Uterus (tissue), 4 donors: ENCODE results near the gene AK2. TPM values are rescaled to one million over a fixed set of nuclear protein-coding genes. Genes with fewer than 3 reads are reported as not detected.

Source experiments
- DNase-seq, 2 donors: peaks; one replicate each; pipeline ENCODE4 v3.0.0-alpha.2; 2019 to 2020
- H3K27ac ChIP-seq, 2 donors: fragments of 200-600 bp; sonication (generic); 1 replicate in 1 of 2; 2 replicates in 1 of 2; pipeline ENCODE4 v1.5.1; 2016 to 2018
- H3K27me3 ChIP-seq, 2 donors: fragments of 200-600 bp; sonication (generic); one replicate each; pipeline ENCODE4 v1.5.1; 2018 to 2019; ENCODE audit warnings: control low read depth in 1 of 2
- H3K36me3 ChIP-seq, 2 donors: fragments of 200-600 bp; sonication (generic); one replicate each; pipeline ENCODE4 v1.5.1; 2019; ENCODE audit warnings: control low read depth in 1 of 2
- H3K4me1 ChIP-seq, 2 donors: fragments of 200-600 bp; sonication (generic); one replicate each; pipeline ENCODE4 v1.5.1; 2018 to 2019; ENCODE audit warnings: control low read depth in 1 of 2
- H3K4me3 ChIP-seq, 2 donors: fragments of 200-600 bp; sonication (generic); 1 replicate in 1 of 2; 2 replicates in 1 of 2; pipeline ENCODE4 v1.5.1; 2018 to 2019; ENCODE audit warnings: mild to moderate bottlenecking in 1 of 2
- H3K9me3 ChIP-seq, 2 donors: fragments of 200-600 bp; sonication (generic); one replicate each; pipeline ENCODE4 v1.5.1; 2019; ENCODE audit warnings: control low read depth in 1 of 2
- CTCF ChIP-seq, 4 experiments: fragments of 200-600 bp in 2 of 4; fragments of 450-650 bp in 2 of 4; sonication (generic) in 2 of 4; IDR thresholded peaks; one replicate each; pipeline ENCODE4 v1.5.1; 2016 to 2019; ENCODE audit warnings: antibody characterized with exemption in 4 of 4, mild to moderate bottlenecking in 2 of 4, moderate library complexity in 1 of 4
- POLR2A ChIP-seq, 2 donors: fragments of 450-650 bp; IDR thresholded peaks; one replicate each; pipeline ENCODE4 v1.6.1; 2016; ENCODE audit warnings: antibody characterized with exemption in 2 of 2, mild to moderate bottlenecking in 1 of 2, moderate library complexity in 1 of 2
- intact Hi-C: fragments of 100-400 bp; cut with DNase I; formaldehyde crosslinking; loops from one replicate; pipeline ENCODE4 v1.15.1; 2023; ENCODE audit warnings: low total_unique reads
- total RNA-seq, 4 donors: library from RNA; depleted of rRNA in 3 of 4; stranded (reverse); fragments of >200 nt in 3 of 4; gene quantifications; one replicate each; pipeline versions ENCODE4 v1.1.0 to v1.2.4, GENCODE V29; 2014 to 2023
- donor health status: DM: yes; HTN: yes; CAD: no.

The AK2 gene
- total RNA-seq: 100 to 1,000 TPM in 2 of 4 donors, 10 to 100 TPM in 2; 47.6 to 126 (median 89.2) TPM

DNA sequence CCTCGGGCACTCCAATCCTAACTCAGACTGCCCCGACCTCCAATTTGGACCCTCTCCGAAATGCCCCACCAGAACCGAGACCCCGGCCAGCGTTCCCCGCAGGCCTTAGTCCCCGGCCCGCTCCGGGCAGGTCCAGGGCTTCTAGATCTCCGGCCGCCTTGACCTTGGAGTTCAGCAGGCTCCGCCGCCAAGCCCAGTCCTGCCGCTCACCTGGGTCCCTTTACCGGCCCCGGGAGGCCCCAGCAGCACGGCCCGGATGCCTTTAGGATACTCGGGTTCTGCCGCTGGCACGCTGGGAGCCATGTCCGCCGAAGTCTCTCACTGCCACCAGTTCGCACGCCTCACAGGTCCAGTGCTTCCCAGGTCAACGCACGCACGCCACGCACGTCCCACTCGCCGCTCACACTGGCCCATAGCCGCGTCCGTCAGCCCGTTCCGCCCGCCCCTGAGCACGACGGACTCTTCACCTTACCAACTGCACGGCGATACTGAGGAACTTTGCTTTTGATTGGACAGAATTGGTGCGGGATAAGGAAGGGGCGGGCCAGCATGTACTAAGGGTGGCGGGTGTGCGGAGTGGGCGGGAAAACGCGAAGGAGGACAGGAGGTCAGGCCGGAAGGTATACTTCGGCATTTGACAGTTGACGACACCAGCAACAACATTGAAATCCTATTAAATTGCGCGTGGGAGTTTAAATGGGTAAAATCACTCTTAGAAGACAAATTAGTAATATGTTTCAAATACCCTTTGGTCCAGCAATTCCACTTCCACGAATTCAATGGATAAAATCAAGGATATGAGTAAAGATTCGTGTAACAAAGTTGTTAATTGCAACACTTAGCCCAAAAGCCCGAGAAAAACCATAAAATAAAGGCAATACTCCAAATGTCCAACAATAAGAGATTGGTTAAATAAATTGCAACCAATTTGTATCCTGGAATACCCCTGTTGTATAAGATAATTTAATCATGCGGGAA lies at the start of gene AK2:
Gene AK2, minus strand, starts transcription at position 358 of the 978 bp plus-strand sequence. Its CDS starts 55 bp downstream, at position 303.
- Histone ChIP-seq H3K36me3 (no peaks in the 10 kb centered on the region), H3K27me3 (no peaks in the 10 kb centered on the region), H3K27ac (peak within 1 kb of the TSS; percentile 74 to 80), H3K4me3 (peak within 1 kb of the TSS; percentile 80 to 96), H3K9me3 (no peaks in the 10 kb centered on the region), H3K4me1 (peaks cover 0 to 4% of the 10 kb centered on the region in 2 donors)
- intact Hi-C loops: loop anchor here (10.0 kb wide), 1 partner anchor 102 kb away; no protein-coding TSS in a partner anchor
- DNase-seq: peak; percentile 94 to 95
- TF ChIP-seq POLR2A (IDR thresholded peaks at IDR 0.05) (peak; percentile 56 to 70), CTCF (IDR thresholded peaks at IDR 0.05) (no peak)

- H3K36me3 ChIP-seq: no peaks in the 10 kb centered on the region
- no peak overlapping the region for H3K4me3 ChIP-seq
- TF ChIP-seq POLR2A (IDR thresholded peaks at IDR 0.05): no peak
- TF ChIP-seq CTCF (IDR thresholded peaks at IDR 0.05): peak; percentile 52 to 77 (median 72)
- intact Hi-C loops: loop anchor here (10.0 kb wide), 1 partner anchor 152 kb away; no protein-coding TSS in a partner anchor
- no peaks in the 10 kb centered on the region for H3K4me1 ChIP-seq
- H3K27me3 ChIP-seq: no peaks in the 10 kb centered on the region
- no peak overlapping the region for H3K27ac ChIP-seq
- H3K9me3 ChIP-seq: no peaks in the 10 kb centered on the region
- peak; percentile 72 to 77 for DNase-seq
These were observed 49.7 kb upstream of the AK2 start for GRCh38 chr1:33086384-33086850.

- no peak for DNase-seq
- Histone ChIP-seq H3K9me3 (no peaks in the 10 kb centered on the region), H3K4me3 (no peak overlapping the region), H3K4me1 (no peaks in the 10 kb centered on the region), H3K36me3 (no peaks in the 10 kb centered on the region), H3K27me3 (no peaks in the 10 kb centered on the region), H3K27ac (no peak overlapping the region)
- intact Hi-C loops: loop anchor here (10.0 kb wide), 1 partner anchor 151 kb away; no protein-coding TSS in a partner anchor
- TF ChIP-seq POLR2A (IDR thresholded peaks at IDR 0.05) (no peak), CTCF (IDR thresholded peaks at IDR 0.05) (no peak)
These were observed 48.6 kb upstream of the AK2 start for GRCh38 chr1:33085332-33085731.

- Histone ChIP-seq H3K4me1 (no peaks in the 10 kb centered on the region), H3K9me3 (no peaks in the 10 kb centered on the region), H3K36me3 (no peaks in the 10 kb centered on the region), H3K27me3 (no peaks in the 10 kb centered on the region), H3K27ac (no peak overlapping the region), H3K4me3 (no peak overlapping the region)
- no peak for TF ChIP-seq POLR2A (IDR thresholded peaks at IDR 0.05)
- TF ChIP-seq CTCF (IDR thresholded peaks at IDR 0.05): no peak
- DNase-seq: no peak
- intact Hi-C loops: loop anchor here (10.0 kb wide), 1 partner anchor 148 kb away; no protein-coding TSS in a partner anchor
These were observed 46.0 kb upstream of the AK2 start for GRCh38 chr1:33082575-33083108.
